ENCODE results near the gene VSIG4.

- TF ChIP-seq, protein P1, sequence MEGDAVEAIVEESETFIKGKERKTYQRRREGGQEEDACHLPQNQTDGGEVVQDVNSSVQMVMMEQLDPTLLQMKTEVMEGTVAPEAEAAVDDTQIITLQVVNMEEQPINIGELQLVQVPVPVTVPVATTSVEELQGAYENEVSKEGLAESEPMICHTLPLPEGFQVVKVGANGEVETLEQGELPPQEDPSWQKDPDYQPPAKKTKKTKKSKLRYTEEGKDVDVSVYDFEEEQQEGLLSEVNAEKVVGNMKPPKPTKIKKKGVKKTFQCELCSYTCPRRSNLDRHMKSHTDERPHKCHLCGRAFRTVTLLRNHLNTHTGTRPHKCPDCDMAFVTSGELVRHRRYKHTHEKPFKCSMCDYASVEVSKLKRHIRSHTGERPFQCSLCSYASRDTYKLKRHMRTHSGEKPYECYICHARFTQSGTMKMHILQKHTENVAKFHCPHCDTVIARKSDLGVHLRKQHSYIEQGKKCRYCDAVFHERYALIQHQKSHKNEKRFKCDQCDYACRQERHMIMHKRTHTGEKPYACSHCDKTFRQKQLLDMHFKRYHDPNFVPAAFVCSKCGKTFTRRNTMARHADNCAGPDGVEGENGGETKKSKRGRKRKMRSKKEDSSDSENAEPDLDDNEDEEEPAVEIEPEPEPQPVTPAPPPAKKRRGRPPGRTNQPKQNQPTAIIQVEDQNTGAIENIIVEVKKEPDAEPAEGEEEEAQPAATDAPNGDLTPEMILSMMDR (IDR thresholded peaks at IDR 0.05; ENCODE audit: borderline replicate concordance, extremely low read depth, low read length, poor library complexity, severe bottlenecking): no peak
- no peak for TF ChIP-seq EZH2 (IDR thresholded peaks at IDR 0.05; ENCODE audit: borderline replicate concordance, low read depth, low read length, severe bottlenecking)
Measured at GRCh38 chrX:66000178-66000577, 39.7 kb downstream of the VSIG4 start.
